HG02870 (cell line): ENCODE measurements around the gene FAM163A.
A peak's percentile ranks its signal among the peaks of the same experiment; 100 is the strongest.
"Not testable (repeated sequence)": the region's sequence is repeated elsewhere in the genome, so short reads cannot be mapped to it uniquely, and the experiment has no call there.

Experiments used
- ATAC-seq: cut with Tn5 transposase; IDR thresholded peaks from one replicate; pipeline ENCODE4 v1.9.1; 2021; ENCODE audit warnings: mild to moderate bottlenecking, moderate library complexity; ENCODE audit not compliant: unreplicated experiment

Gene FAM163A

GRCh38 chr1:179788259-179788658 is 45.2 kb downstream of the FAM163A start:
- ATAC-seq = no peak

- ATAC-seq = no peak
Measured at GRCh38 chr1:179793281-179793680, 50.2 kb downstream of the FAM163A start.

GRCh38 chr1:179794146-179794545 is 51.1 kb downstream of the FAM163A start:
- ATAC-seq = no peak

- ATAC-seq = no peak
Measured at GRCh38 chr1:179794669-179795068, 51.6 kb downstream of the FAM163A start.

- ATAC-seq = no peak
Measured at GRCh38 chr1:179798213-179798863, 55.2 kb downstream of the FAM163A start.

- no peak for ATAC-seq
Measured at GRCh38 chr1:179798864-179799516, 55.9 kb downstream of the FAM163A start.

GRCh38 chr1:179800481-179800880 is 57.4 kb downstream of the FAM163A start:
- no peak for ATAC-seq

GRCh38 chr1:179803104-179803503 is 60.0 kb downstream of the FAM163A start:
- no peak for ATAC-seq

- no peak for ATAC-seq
Measured at GRCh38 chr1:179803918-179804317, 60.8 kb downstream of the FAM163A start.

GRCh38 chr1:179804417-179804816 is 61.3 kb downstream of the FAM163A start:
- not testable (repeated sequence) for ATAC-seq

- ATAC-seq = no peak
Measured at GRCh38 chr1:179805291-179806195, 62.5 kb downstream of the FAM163A start.

GRCh38 chr1:179806333-179806732 is 63.2 kb downstream of the FAM163A start:
- no peak for ATAC-seq

- ATAC-seq = no peak
Measured at GRCh38 chr1:179807291-179807690, 64.2 kb downstream of the FAM163A start.

- no peak for ATAC-seq
Measured at GRCh38 chr1:179807691-179808485, 64.8 kb downstream of the FAM163A start.

GRCh38 chr1:179808503-179808902 is 65.4 kb downstream of the FAM163A start:
- ATAC-seq = no peak

- ATAC-seq = peak; percentile 63
Measured at GRCh38 chr1:179809506-179810366, 66.6 kb downstream of the FAM163A start.

- no peak for ATAC-seq
Measured at GRCh38 chr1:179810367-179810715, 67.2 kb downstream of the FAM163A start.

GRCh38 chr1:179812501-179813292 is 69.6 kb downstream of the FAM163A start:
- ATAC-seq = no peak
